ENCODE data around the gene PROCR. TPM values are rescaled to one million over a fixed set of nuclear protein-coding genes. Genes with fewer than 3 reads are reported as not detected.

Gene PROCR
- total and polyA plus RNA-seq, 10 of the 15 experiments (the other 5 are each of a cell fraction or from before 2014, with no cell fraction given) = 0.12 to 0.78 (median 0.35) TPM; not detected in 2

DNA sequence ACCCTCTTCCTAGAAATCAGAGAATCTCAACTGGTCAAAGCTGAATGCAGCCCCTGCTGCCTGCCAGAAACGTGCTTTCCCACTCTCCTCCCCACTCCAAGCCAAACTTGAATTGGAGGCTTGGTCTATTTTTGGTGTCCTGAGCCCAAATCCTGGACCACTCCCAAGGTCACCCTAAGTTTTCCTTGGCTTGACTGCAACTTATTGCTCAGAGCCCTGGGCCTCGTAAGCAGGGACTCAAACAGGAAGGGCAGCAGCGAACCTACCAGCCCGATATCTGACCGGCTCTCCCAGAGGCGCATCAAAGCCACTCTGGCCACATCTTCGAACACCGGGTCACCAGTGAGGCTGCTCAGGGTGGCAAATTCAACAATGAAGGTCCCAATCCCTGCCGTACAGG is 37.4 kb upstream of the PROCR start (continued):
- TF ChIP-seq, protein P1, sequence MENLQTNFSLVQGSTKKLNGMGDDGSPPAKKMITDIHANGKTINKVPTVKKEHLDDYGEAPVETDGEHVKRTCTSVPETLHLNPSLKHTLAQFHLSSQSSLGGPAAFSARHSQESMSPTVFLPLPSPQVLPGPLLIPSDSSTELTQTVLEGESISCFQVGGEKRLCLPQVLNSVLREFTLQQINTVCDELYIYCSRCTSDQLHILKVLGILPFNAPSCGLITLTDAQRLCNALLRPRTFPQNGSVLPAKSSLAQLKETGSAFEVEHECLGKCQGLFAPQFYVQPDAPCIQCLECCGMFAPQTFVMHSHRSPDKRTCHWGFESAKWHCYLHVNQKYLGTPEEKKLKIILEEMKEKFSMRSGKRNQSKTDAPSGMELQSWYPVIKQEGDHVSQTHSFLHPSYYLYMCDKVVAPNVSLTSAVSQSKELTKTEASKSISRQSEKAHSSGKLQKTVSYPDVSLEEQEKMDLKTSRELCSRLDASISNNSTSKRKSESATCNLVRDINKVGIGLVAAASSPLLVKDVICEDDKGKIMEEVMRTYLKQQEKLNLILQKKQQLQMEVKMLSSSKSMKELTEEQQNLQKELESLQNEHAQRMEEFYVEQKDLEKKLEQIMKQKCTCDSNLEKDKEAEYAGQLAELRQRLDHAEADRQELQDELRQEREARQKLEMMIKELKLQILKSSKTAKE (IDR thresholded peaks at IDR 0.05; ENCODE audit: low read depth, poor library complexity, severe bottlenecking) = no peak
- TF ChIP-seq MYB (IDR thresholded peaks at IDR 0.05; ENCODE audit: borderline replicate concordance, low read depth, low read length) = no peak
- no peak for TF ChIP-seq BMI1 (IDR thresholded peaks at IDR 0.05; ENCODE audit: borderline replicate concordance)
- no peak for TF ChIP-seq SUPT20H (IDR thresholded peaks at IDR 0.05; ENCODE audit: borderline replicate concordance, control insufficient read depth, low read depth, low read length)
- no peak for TF ChIP-seq BACH1 (IDR thresholded peaks at IDR 0.05; ENCODE audit: borderline replicate concordance)
- no peak for TF ChIP-seq FOXM1 (IDR thresholded peaks at IDR 0.05; ENCODE audit: low read depth, low read length)
- TF ChIP-seq ZNF217 (IDR thresholded peaks at IDR 0.05) = no peak
- TF ChIP-seq, protein P2, sequence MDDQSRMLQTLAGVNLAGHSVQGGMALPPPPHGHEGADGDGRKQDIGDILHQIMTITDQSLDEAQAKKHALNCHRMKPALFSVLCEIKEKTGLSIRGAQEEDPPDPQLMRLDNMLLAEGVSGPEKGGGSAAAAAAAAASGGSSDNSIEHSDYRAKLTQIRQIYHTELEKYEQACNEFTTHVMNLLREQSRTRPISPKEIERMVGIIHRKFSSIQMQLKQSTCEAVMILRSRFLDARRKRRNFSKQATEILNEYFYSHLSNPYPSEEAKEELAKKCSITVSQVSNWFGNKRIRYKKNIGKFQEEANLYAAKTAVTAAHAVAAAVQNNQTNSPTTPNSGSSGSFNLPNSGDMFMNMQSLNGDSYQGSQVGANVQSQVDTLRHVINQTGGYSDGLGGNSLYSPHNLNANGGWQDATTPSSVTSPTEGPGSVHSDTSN (IDR thresholded peaks at IDR 0.05; ENCODE audit: insufficient replicate concordance, low read depth, low read length) = no peak
- TF ChIP-seq, protein P3, sequence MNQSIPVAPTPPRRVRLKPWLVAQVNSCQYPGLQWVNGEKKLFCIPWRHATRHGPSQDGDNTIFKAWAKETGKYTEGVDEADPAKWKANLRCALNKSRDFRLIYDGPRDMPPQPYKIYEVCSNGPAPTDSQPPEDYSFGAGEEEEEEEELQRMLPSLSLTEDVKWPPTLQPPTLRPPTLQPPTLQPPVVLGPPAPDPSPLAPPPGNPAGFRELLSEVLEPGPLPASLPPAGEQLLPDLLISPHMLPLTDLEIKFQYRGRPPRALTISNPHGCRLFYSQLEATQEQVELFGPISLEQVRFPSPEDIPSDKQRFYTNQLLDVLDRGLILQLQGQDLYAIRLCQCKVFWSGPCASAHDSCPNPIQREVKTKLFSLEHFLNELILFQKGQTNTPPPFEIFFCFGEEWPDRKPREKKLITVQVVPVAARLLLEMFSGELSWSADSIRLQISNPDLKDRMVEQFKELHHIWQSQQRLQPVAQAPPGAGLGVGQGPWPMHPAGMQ (IDR thresholded peaks at IDR 0.05; ENCODE audit: borderline replicate concordance) = no peak
- TF ChIP-seq ZNF274 (IDR thresholded peaks at IDR 0.05; ENCODE audit: insufficient read depth, insufficient read length) = no peak
- no peak for TF ChIP-seq ASH2L (IDR thresholded peaks at IDR 0.05; ENCODE audit: borderline replicate concordance, low read depth)

All from GM12878 (cell line).